Stimulated activated CD4-positive, alpha-beta T cell treated with anti-CD3 and anti-CD28 coated beads, Interleukin-15, amount 100 ng/mL, for 24 hours (primary cell): ENCODE results near the gene MDN1.
"Not testable (repeated sequence)": the region's sequence is repeated elsewhere in the genome, so short reads cannot be mapped to it uniquely, and the experiment has no call there.

Source experiments
- DNase-seq: peaks from one replicate; pipeline ENCODE4 v3.0.0-alpha.2; 2020

The MDN1 gene

GRCh38 chr6:89769572-89769971, 50.0 kb downstream of the MDN1 start:
- DNase-seq: no peak

GRCh38 chr6:89768324-89768723, 51.3 kb downstream of the MDN1 start:
- no peak for DNase-seq

GRCh38 chr6:89763550-89763949, 56.0 kb downstream of the MDN1 start:
- DNase-seq: no peak

GRCh38 chr6:89758830-89759229, 60.8 kb downstream of the MDN1 start:
- DNase-seq: no peak

- DNase-seq: no peak
Observed at GRCh38 chr6:89750338-89750737, 69.3 kb downstream of the MDN1 start.

GRCh38 chr6:89749918-89750317, 69.7 kb downstream of the MDN1 start:
- no peak for DNase-seq

- no peak for DNase-seq
Observed at GRCh38 chr6:89745716-89746115, 73.9 kb downstream of the MDN1 start.

GRCh38 chr6:89745096-89745495, 74.5 kb downstream of the MDN1 start:
- no peak for DNase-seq

GRCh38 chr6:89736893-89737292, 82.7 kb downstream of the MDN1 start:
- no peak for DNase-seq

GRCh38 chr6:89734526-89734925, 85.1 kb downstream of the MDN1 start:
- no peak for DNase-seq

GRCh38 chr6:89731924-89732567, 87.5 kb downstream of the MDN1 start:
- no peak for DNase-seq

GRCh38 chr6:89731262-89731661, 88.3 kb downstream of the MDN1 start:
- DNase-seq: not testable (repeated sequence)

GRCh38 chr6:89729818-89730217, 89.8 kb downstream of the MDN1 start:
- DNase-seq: no peak

GRCh38 chr6:89727501-89727900, 92.1 kb downstream of the MDN1 start:
- DNase-seq: no peak

GRCh38 chr6:89724981-89725380, 94.6 kb downstream of the MDN1 start:
- DNase-seq: no peak

GRCh38 chr6:89723046-89723445, 96.5 kb downstream of the MDN1 start:
- no peak for DNase-seq

- DNase-seq: no peak
Observed at GRCh38 chr6:89716532-89716931, 103.1 kb downstream of the MDN1 start.

- no peak for DNase-seq
Observed at GRCh38 chr6:89711801-89712200, 107.8 kb downstream of the MDN1 start.

GRCh38 chr6:89708316-89708715, 111.3 kb downstream of the MDN1 start:
- DNase-seq: no peak

GRCh38 chr6:89707766-89708165, 111.8 kb downstream of the MDN1 start:
- DNase-seq: no peak

- DNase-seq: no peak
Observed at GRCh38 chr6:89706121-89706520, 113.5 kb downstream of the MDN1 start.

GRCh38 chr6:89703292-89703691, 116.3 kb downstream of the MDN1 start:
- DNase-seq: no peak

GRCh38 chr6:89702349-89702748, 117.2 kb downstream of the MDN1 start:
- no peak for DNase-seq

GRCh38 chr6:89695667-89696066, 123.9 kb downstream of the MDN1 start:
- no peak for DNase-seq

- no peak for DNase-seq
Observed at GRCh38 chr6:89694428-89694827, 125.2 kb downstream of the MDN1 start.

GRCh38 chr6:89693207-89693606, 126.4 kb downstream of the MDN1 start:
- DNase-seq: no peak
